GM23248 (cell line): ENCODE data around the gene HEY2.

Experiments
- EZH2 ChIP-seq: fragments of 200-600 bp; sonication (generic); IDR thresholded peaks from 2 replicates; pipeline ENCODE4 v1.6.1; 2018; ENCODE audit warnings: antibody characterized with exemption, mild to moderate bottlenecking; ENCODE audit not compliant: insufficient read depth, poor library complexity, severe bottlenecking
- EZH2phosphoT487 ChIP-seq: fragments of 200-600 bp; sonication (generic); IDR thresholded peaks from 2 replicates; pipeline ENCODE4 v1.6.1; 2018; ENCODE audit warnings: antibody characterized with exemption, moderate library complexity, mild to moderate bottlenecking, low read depth; ENCODE audit not compliant: insufficient read depth

DNA sequence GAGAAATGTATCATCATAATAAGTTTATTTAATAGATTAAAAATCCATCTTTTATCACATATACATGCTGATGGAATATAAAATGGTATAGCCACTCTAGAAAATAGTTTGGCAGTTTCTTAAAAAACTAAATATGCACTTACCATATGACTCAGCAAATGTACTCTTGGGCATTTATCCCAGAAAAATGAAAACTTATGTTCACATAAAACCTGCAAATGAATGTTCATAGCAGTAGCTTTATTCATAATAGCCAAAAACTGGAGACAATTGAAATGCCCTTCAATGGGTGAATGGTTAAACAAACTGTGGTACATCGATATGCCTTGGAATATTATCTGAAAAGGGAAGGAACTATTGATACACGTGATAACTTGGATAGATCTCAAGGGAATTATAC lies 34.9 kb downstream of the HEY2 start:
- TF ChIP-seq EZH2phosphoT487 (no peak), EZH2 (no peak)
